Kidney (tissue), 14 donors: ENCODE data around the gene EFCAB11. TPM values are rescaled to one million over a fixed set of nuclear protein-coding genes. Genes with fewer than 3 reads are reported as not detected.
"Not testable (repeated sequence)": the region's sequence is repeated elsewhere in the genome, so short reads cannot be mapped to it uniquely, and the experiment has no call there.

Experiments
- DNase-seq, 5 donors: peaks; one replicate each; pipeline ENCODE4 v3.0.0-alpha.2; 2013 to 2020
- FAIRE-seq: peaks from 2 replicates; lab custom pipeline; 2012; peaks lifted over from hg19 to GRCh38; lab: Jason Lieb, UNC
- H3K27ac ChIP-seq, 2 donors: one replicate each; pipeline ENCODE4 v1.7.0; 2013; ENCODE audit warnings: low read depth in 2 of 2, low read length in 2 of 2, inconsistent platforms in 1 of 2
- H3K27me3 ChIP-seq: one replicate; pipeline ENCODE4 v1.7.1; 2013; ENCODE audit warnings: low read length, inconsistent platforms; ENCODE audit not compliant: control insufficient read depth, insufficient read depth
- H3K36me3 ChIP-seq, 3 donors: one replicate each; pipeline versions ENCODE4 v1.7.0 to v1.7.1; 2013; ENCODE audit warnings: low read length in 3 of 3, control low read depth in 1 of 3, inconsistent platforms in 1 of 3; ENCODE audit not compliant: insufficient read depth in 3 of 3, control insufficient read depth in 2 of 3
- H3K4me1 ChIP-seq, 3 donors: one replicate each; pipeline versions ENCODE4 v1.7.0 to v1.7.1; 2013; ENCODE audit warnings: low read length in 3 of 3, inconsistent platforms in 1 of 3, low read depth in 1 of 3; ENCODE audit not compliant: control insufficient read depth in 2 of 3, insufficient read depth in 2 of 3
- H3K4me3 ChIP-seq, 3 donors: one replicate each; pipeline versions ENCODE4 v1.7.0 to v1.8.1; 2013; ENCODE audit warnings: low read length in 3 of 3, control low read depth in 1 of 3, inconsistent platforms in 1 of 3
- H3K9ac ChIP-seq, 3 donors: one replicate each; pipeline versions ENCODE4 v1.7.0 to v1.7.1; 2013; ENCODE audit warnings: low read length in 3 of 3, control low read depth in 1 of 3, inconsistent platforms in 1 of 3
- H3K9me3 ChIP-seq, 3 donors: one replicate each; pipeline versions ENCODE4 v1.7.0 to v1.7.1; 2013; ENCODE audit warnings: low read length in 3 of 3, control low read depth in 1 of 3, inconsistent platforms in 1 of 3; ENCODE audit not compliant: control insufficient read depth in 2 of 3, insufficient read depth in 1 of 3
- intact Hi-C: fragments of 100-400 bp; cut with DNase I; formaldehyde crosslinking; loops from one replicate; pipeline ENCODE4 v1.11.1; 2022
- polyA plus RNA-seq: library from polyadenylated mRNA; stranded (reverse); fragments of 350-450 nt; fragmentation: Illumina TruSeq; extraction: RNeasy Lipid Tissue Mini Kit (QIAGEN cat#74804); gene quantifications from one replicate; pipeline ENCODE4 v1.2.3, GENCODE V29; 2014; ENCODE audit warnings: low read depth, low replicate concordance; ENCODE audit not compliant: insufficient read depth
- total RNA-seq: library from RNA; stranded (reverse); fragmentation: NEBNext Ultra II Directional; extraction: Animal tissue kit (Norgen Biotek cat#: 25700); gene quantifications from one replicate; pipeline ENCODE4 v1.2.1, GENCODE V29; 2021
- TF ChIP-seq, protein P1 (sequence below): IDR thresholded peaks from 3 replicates; pipeline ENCODE4 v1.5.1; 2012; ENCODE audit warnings: mild to moderate bottlenecking, moderate library complexity, borderline replicate concordance; ENCODE audit not compliant: insufficient read depth; ENCODE audit errors: extremely low read depth
- donor health status: control.
- donor health status: control.
- donor health status: control.
- donor health status: control.
- donor health status: control.
- donor health status: DM: yes; HTN: yes; CAD: no.
- donor health status: Normal renal cell carcinoma (clear cell type).

The EFCAB11 gene
- total and polyA plus RNA-seq, 2 donors from 2014 or later, result 8.4 to 8.9 TPM

DNA sequence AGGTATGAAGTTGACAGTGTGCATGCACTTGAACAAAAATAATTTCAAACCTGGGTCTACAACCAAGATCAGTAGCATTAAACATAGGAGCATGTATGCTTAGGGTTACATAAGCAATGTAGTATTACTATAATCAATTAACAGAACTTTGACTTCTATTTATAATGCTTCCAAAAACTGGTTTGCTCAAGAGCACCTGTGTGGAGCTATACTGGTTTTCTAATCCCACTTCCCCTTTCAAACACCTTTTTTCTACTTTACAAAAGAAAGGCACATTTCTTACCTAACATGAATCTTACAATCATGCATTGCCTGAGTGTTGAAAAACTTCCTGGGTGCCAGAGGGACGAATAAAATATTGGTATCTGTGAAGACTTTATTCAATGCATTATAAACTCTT, 72.7 kb downstream of the EFCAB11 start:
- FAIRE-seq (no peak), DNase-seq (no peak)
- TF ChIP-seq, protein P1, sequence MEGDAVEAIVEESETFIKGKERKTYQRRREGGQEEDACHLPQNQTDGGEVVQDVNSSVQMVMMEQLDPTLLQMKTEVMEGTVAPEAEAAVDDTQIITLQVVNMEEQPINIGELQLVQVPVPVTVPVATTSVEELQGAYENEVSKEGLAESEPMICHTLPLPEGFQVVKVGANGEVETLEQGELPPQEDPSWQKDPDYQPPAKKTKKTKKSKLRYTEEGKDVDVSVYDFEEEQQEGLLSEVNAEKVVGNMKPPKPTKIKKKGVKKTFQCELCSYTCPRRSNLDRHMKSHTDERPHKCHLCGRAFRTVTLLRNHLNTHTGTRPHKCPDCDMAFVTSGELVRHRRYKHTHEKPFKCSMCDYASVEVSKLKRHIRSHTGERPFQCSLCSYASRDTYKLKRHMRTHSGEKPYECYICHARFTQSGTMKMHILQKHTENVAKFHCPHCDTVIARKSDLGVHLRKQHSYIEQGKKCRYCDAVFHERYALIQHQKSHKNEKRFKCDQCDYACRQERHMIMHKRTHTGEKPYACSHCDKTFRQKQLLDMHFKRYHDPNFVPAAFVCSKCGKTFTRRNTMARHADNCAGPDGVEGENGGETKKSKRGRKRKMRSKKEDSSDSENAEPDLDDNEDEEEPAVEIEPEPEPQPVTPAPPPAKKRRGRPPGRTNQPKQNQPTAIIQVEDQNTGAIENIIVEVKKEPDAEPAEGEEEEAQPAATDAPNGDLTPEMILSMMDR, result no peak
- Histone ChIP-seq H3K9me3 (no peaks in the 10 kb centered on the region), H3K36me3 (no peaks in the 10 kb centered on the region), H3K4me3 (no peak overlapping the region), H3K27ac (no peak overlapping the region), H3K27me3 (no peaks in the 10 kb centered on the region), H3K4me1 (no peaks in the 10 kb centered on the region), H3K9ac (no peak overlapping the region)
- intact Hi-C loops, result no loop called here

DNA sequence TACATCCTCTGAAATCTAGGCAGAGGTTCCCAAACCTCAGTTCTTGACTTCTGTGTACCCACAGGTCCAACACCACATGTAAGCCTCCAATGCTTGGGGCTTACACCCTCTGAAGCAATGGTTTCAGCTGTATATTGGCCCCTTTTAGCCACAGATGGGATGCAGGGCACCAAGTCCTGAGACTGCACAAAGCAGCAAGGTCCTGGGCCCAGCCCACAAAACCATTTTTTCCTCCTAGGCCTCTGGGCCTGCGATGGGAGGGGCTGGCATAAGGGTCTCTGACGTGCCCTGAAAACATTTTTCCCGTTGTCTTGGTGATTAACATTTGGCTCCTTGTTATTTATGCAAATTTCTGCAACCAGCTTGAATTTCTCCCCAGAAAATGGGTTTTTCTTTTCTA, 80.4 kb downstream of the EFCAB11 start:
- intact Hi-C loops, H3K27ac ChIP-seq, DNase-seq, H3K4me3 ChIP-seq, H3K27me3 ChIP-seq, FAIRE-seq, H3K9ac ChIP-seq, H3K9me3 ChIP-seq, H3K36me3 ChIP-seq, H3K4me1 ChIP-seq: not testable (repeated sequence)

DNA sequence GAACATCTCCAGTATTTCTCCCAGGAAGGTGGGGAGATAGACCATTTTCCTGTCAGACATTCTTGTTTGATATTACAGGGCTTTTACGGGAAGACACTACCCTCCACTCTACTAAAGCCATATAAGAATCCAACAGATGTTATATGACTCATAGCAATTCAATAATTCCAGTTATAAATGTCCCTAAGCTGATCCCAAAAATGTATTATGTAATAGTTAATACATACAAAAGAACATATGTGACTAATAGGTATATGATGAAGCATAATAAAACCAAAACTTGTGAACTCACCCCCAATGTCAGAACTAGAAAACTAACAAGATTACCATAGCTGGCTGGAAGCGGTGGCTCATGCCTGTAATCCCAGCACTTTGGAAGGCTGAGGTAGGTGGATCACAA, 84.2 kb downstream of the EFCAB11 start:
- no peaks in the 10 kb centered on the region for H3K4me1 ChIP-seq
- H3K4me3 ChIP-seq, result no peak overlapping the region
- no peaks in the 10 kb centered on the region for H3K36me3 ChIP-seq
- no peak overlapping the region for H3K9ac ChIP-seq
- DNase-seq (no peak), FAIRE-seq (no peak)
- intact Hi-C loops, result no loop called here
- H3K27me3 ChIP-seq, result no peaks in the 10 kb centered on the region
- peaks cover 0 to 7% (median 0%) of the 10 kb centered on the region in 3 donors for H3K9me3 ChIP-seq
- H3K27ac ChIP-seq, result no peak overlapping the region
- TF ChIP-seq, protein P1, result no peak

DNA sequence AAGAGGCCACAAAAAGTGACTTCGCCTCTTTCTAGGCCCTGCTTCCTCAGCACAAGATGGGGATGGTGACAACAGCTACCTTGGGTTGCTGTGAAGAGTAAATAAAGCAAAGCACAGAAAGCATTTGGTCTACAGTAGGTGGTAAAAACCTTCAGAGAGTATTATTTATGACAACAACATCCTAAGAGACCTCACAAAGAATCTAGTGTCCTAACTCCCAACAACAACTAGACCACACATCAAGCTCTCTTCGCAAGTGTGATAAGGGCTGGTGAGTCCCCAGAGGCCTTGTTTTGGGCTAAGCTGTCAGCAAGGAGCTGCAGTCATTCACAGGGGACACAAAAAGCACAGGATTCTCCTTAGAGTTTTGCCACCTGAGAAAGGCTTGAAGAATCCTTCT, 84.9 kb downstream of the EFCAB11 start:
- Histone ChIP-seq H3K9ac (no peak overlapping the region), H3K9me3 (peaks cover 0 to 7% (median 0%) of the 10 kb centered on the region in 3 donors), H3K4me3 (no peak overlapping the region), H3K27me3 (no peaks in the 10 kb centered on the region), H3K4me1 (no peaks in the 10 kb centered on the region), H3K27ac (no peak overlapping the region), H3K36me3 (no peaks in the 10 kb centered on the region)
- DNase-seq (no peak), FAIRE-seq (no peak)
- TF ChIP-seq, protein P1, result no peak
- intact Hi-C loops, result no loop called here
